GM12875 (cell line): ENCODE data around the gene ARHGAP27.
A peak's percentile ranks its signal among the peaks of the same experiment; 100 is the strongest.

Experiments
- H3K4me3 ChIP-seq: one replicate; pipeline ENCODE4 v1.5.1; 2011; ENCODE audit warnings: low read depth, low read length, control low read depth
- TF ChIP-seq, protein P1 (sequence below): IDR thresholded peaks from 2 replicates; pipeline ENCODE4 v1.5.1; 2011; ENCODE audit warnings: low read depth, mild to moderate bottlenecking, control low read depth, inconsistent platforms, low read length, moderate library complexity, borderline replicate concordance; ENCODE audit not compliant: insufficient read depth

The ARHGAP27 gene

GRCh38 chr17:45436161-45436560 is 3.5 kb upstream of the ARHGAP27 start:
- TF ChIP-seq, protein P1, sequence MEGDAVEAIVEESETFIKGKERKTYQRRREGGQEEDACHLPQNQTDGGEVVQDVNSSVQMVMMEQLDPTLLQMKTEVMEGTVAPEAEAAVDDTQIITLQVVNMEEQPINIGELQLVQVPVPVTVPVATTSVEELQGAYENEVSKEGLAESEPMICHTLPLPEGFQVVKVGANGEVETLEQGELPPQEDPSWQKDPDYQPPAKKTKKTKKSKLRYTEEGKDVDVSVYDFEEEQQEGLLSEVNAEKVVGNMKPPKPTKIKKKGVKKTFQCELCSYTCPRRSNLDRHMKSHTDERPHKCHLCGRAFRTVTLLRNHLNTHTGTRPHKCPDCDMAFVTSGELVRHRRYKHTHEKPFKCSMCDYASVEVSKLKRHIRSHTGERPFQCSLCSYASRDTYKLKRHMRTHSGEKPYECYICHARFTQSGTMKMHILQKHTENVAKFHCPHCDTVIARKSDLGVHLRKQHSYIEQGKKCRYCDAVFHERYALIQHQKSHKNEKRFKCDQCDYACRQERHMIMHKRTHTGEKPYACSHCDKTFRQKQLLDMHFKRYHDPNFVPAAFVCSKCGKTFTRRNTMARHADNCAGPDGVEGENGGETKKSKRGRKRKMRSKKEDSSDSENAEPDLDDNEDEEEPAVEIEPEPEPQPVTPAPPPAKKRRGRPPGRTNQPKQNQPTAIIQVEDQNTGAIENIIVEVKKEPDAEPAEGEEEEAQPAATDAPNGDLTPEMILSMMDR: no peak
- no peak overlapping the region for H3K4me3 ChIP-seq

DNA sequence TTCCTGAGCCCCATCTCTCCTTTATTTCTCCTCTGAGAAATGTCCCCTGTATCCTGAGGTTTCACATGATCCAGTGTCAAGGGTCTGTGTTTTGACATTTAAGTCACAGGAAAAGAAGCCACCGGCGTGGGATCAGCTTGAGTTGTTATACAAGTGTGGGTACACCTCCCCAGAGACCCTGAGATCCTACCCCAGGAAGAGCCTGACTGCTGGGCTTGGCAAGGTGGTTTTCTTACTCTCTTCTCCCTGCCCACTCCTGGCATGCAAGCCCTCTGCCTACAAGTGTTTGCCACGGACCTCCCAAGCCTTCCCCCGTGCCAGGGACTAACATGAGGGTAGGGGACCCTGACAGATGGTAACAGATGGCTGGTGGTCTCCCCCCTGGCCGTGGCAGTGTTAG is 2.8 kb upstream of the ARHGAP27 start:
- TF ChIP-seq, protein P1: no peak
- no peak overlapping the region for H3K4me3 ChIP-seq

DNA sequence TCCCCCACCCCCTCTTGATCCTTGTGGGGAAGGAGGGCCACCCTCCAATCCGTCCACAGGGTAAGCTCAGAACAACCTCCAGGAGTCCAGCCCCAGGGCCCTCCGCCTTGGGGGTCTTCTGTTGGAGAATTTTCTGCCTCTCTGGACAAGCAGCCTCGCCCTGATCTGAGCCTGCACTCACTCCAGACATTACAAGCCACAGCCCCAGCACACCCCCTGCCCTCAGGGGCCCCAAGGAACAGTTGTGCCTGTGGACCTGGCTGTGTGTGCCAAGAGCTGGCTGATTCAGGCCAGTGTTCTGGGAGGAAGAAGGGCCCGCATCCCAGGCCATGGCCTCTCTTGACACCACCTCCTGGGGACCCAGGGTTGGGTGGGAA is 477 bp upstream of the ARHGAP27 start:
- TF ChIP-seq, protein P1: no peak
- H3K4me3 ChIP-seq: no peak overlapping the region

DNA sequence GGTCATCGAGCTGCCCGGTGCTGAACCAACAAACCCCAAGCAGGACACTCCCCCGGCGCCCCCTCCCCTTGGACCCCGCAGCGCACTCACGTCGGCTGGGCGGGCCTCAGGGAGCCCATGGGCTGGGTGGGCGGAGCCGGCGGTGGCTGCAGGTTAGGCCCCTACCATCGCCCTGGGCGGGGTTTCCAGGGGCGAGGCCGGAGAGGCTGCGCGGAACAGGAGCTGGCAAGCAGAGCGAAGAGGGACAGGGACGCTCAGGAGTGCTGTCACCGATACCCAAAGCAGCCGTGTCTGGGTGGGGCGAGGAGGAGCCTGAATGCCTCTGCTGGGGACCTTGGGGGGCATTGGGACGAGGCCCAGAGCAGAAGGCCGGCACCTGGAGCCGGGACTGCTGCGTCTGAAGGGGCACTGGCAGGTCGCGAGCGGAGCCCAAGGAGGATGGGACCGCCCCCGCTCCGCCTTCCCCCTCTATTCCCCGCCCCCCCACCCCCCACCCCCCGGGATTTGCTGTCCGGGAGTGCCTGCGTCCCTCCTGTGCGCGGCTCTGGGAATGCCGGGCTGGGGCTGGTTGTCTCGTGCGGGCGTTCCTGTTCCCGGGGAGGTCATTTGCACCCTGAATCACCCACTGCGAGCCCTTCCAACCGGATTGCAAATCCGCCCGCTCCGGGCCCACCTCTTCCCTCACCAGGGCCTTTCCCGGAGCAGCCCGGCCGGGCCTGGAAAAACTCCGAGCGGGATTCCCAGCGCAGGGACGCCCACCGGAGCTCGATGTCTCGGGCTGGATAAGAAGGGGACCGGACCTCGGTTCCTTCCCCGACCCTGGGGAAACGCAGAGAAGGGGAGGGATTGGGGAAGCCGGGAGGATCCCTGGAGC is 902 bp downstream of the ARHGAP27 start:
- peak overlapping the region; percentile 70 for H3K4me3 ChIP-seq
- TF ChIP-seq, protein P1: no peak

DNA sequence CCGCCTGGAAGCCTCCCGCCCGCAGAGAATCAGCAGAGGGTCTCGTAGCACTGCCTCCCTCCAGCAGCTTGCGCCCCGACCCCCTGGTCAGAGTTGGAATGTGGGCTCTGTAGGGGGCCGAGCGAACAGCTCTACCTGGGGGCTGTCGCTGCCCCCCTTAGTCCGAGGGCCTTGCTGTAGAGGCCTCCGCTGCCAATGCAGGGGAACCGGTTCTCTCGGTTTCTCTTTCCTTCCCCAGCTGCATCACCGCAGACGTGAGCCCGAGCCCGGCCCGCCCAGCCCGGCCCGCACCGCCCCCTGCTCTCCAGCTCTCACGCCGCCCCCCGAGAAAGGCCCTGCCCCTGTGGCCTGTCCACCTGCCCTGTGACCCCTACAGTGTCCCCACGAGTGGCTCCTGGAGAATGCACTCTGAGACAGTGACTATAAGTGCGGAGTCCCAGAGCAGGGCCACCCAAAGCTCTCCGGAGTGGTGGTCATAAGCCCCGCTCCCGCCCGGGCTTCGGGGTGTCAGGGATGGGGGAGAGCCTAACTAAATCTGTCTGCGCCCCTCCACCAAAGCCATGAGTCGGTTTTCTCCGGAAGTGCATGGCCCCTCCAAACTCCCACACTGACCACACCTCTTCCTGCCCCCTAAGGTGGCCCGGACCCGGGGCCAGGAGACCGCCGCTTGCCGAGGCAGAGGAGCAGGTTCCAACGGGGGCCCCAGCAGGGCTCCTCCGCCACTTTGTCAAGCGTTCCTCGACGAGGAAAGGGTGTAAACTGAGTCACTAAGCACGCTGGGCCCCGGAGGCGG is 1.7 kb downstream of the ARHGAP27 start:
- peak overlapping the region; percentile 70 for H3K4me3 ChIP-seq
- TF ChIP-seq, protein P1: no peak

DNA sequence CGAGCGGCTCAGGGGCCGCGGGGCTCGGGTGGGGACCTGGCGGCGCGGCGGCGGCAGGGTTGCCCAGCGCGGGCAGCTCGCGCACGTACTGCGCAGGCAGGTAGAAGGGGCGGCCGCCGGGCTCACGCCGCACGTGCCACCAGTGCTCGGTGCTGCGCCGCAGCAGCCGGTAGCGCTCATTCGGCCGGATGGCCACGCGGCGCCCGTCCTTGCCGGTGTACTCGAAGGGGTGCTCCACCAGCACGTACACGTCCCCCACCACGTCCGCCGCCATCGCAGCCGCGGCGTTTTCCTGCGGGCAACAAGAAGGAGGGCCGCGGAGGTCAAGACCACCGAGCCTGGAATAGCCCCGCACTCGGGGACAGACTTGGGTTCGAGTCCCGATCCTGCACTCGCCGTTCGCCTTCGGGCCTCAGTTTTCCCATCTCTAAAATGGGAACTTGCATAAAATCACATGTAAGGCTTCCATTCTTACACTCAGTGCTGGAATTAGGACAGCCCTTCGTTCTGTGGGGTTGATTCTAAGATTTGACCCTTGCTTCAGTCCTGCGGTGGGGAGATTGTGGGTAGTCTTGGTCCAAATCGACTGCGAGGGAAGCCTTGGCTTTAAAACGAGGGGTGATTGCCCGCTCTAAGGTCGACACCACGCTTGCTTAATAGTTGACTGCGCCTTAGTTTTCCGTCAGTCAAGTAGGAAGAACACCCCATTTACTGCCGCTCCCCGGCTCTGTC is 2.5 kb downstream of the ARHGAP27 start:
- TF ChIP-seq, protein P1: no peak
- H3K4me3 ChIP-seq: no peak overlapping the region
